Measurements from ENCODE around the gene NAP1L4.

DNA sequence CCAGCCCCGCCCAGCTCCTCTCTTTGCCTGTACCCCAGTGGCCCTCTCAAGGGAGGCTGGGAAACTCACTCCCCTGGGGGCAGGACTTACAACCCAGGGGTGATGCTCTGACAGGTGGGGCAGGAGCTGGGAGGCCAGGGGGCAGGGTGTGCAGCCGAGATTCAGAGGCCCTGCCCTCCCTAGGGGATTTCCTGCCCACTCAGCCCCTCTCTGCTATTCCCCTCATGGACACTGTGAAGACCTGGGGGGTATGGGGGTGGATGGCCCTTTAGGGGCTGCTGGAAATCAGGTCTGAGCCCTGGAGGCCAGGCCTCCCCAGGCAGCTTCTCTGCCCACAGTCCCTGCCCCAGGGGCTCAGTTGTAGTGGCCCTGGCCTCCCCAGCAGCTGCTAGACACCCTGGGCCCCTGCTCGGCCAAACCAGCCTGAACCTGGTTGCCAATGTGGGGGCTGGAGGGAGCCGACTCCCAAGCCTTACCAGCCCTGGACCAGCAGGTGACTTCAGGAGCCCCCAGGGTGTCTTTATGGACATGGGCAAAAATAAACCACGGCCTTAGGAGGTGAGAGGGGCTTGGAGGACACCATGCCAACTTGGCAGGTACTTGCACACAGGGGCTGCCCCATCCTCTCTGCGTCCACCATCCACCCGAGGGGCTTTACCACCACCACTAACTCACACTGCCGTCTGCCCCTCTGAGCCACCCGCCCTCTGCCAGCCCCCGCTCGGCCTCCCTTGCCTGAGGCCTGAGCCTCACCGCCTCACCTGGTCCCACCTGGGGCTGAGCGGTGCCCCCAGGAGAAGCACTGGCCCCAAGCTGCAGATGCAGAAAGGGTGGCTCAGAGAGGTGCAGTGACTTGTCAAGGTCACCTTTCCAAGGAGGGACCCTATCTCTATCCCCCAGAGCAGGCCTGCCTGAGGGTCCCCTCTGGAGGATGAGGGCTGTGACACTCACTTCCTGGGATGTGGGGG lies 60.1 kb downstream of the NAP1L4 start:
- TF ChIP-seq POLR2A (IDR thresholded peaks at IDR 0.05; ENCODE audit: low read depth, low read length) (no peak), POLR2AphosphoS5 (IDR thresholded peaks at IDR 0.05; ENCODE audit: low read depth, low read length) (no peak), SPI1 (IDR thresholded peaks at IDR 0.05; ENCODE audit: low read depth, low read length) (no peak), PAX5 (IDR thresholded peaks at IDR 0.05; ENCODE audit: insufficient read depth, low read length, severe bottlenecking) (no peak), TAF1 (IDR thresholded peaks at IDR 0.05; ENCODE audit: low read depth, low read length) (no peak)
